HEK293 (cell line): Measurements from ENCODE around the gene ANO2.

Source experiments
- CTCF ChIA-PET: fragments of 350-600 bp; formaldehyde crosslinking; extraction: SDS; loops from one replicate; lab custom pipeline; 2021; ENCODE audit warnings: antibody characterized with exemption; lab: Yijun Ruan, JAX
- POLR2A ChIA-PET: fragments of 300-600 bp; formaldehyde crosslinking; extraction: SDS; loops from one replicate; lab custom pipeline; 2020; ENCODE audit warnings: antibody characterized with exemption, inconsistent platforms; lab: Yijun Ruan, JAX
- H3K27ac ChIP-seq: fragments of 200-500 bp; sonication (Bioruptor generic); 2 replicates; pipeline ENCODE4 v1.5.1; 2014; ENCODE audit warnings: low read depth, low read length, control low read depth, inconsistent platforms; ENCODE audit errors: extremely low read depth
- H3K36me3 ChIP-seq, 2 experiments: fragments of 200-500 bp in 1 of 2; sonication (Bioruptor generic) in 1 of 2; 1 replicate in 1 of 2; 2 replicates in 1 of 2; pipeline ENCODE4 v1.5.1; 2014 to 2017; ENCODE audit warnings: inconsistent platforms in 2 of 2, low read length in 2 of 2; ENCODE audit not compliant: control insufficient read depth in 2 of 2, insufficient read depth in 1 of 2
- H3K4me1 ChIP-seq: fragments of 200-500 bp; sonication (Bioruptor generic); 2 replicates; pipeline ENCODE4 v1.5.1; 2014; ENCODE audit warnings: mild to moderate bottlenecking, low read length, inconsistent platforms; ENCODE audit not compliant: control insufficient read depth, insufficient read depth
- H3K4me3 ChIP-seq: 2 replicates; pipeline ENCODE4 v1.5.1; 2011; ENCODE audit warnings: low read depth, mild to moderate bottlenecking, control low read depth, low read length, moderate library complexity
- H3K9me3 ChIP-seq: fragments of 200-500 bp; sonication (Bioruptor generic); 2 replicates; pipeline ENCODE4 v1.5.1; 2014; ENCODE audit warnings: low read depth, low read length, inconsistent platforms; ENCODE audit not compliant: control insufficient read depth, insufficient read depth
- GLIS1 ChIP-seq: fragments of 450-650 bp; formaldehyde crosslinking; IDR thresholded peaks from 2 replicates; pipeline ENCODE4 v1.5.1; 2016; ENCODE audit warnings: missing biosample characterization, missing genetic modification characterization
- ZBTB17 ChIP-seq: fragments of 450-650 bp; formaldehyde crosslinking; IDR thresholded peaks from 2 replicates; pipeline ENCODE4 v1.5.1; 2016; ENCODE audit warnings: missing biosample characterization, missing genetic modification characterization
- ZNF148 ChIP-seq: fragments of 450-650 bp; formaldehyde crosslinking; IDR thresholded peaks from 2 replicates; pipeline ENCODE4 v1.5.0; 2017; ENCODE audit warnings: missing biosample characterization, missing genetic modification characterization, borderline replicate concordance
- ZNF175 ChIP-seq: fragments of 450-650 bp; formaldehyde crosslinking; IDR thresholded peaks from 2 replicates; pipeline ENCODE4 v1.5.1; 2016; ENCODE audit warnings: missing biosample characterization, missing genetic modification characterization
- ZNF202 ChIP-seq: fragments of 450-650 bp; formaldehyde crosslinking; IDR thresholded peaks from 2 replicates; pipeline ENCODE4 v1.5.1; 2016; ENCODE audit warnings: missing biosample characterization, missing genetic modification characterization, borderline replicate concordance
- ZNF266 ChIP-seq: fragments of 450-650 bp; formaldehyde crosslinking; IDR thresholded peaks from 2 replicates; pipeline ENCODE4 v1.5.1; 2016; ENCODE audit warnings: missing biosample characterization, missing genetic modification characterization, low read depth
- ZNF280D ChIP-seq: fragments of 450-650 bp; formaldehyde crosslinking; IDR thresholded peaks from 2 replicates; pipeline ENCODE4 v1.5.1; 2016; ENCODE audit warnings: missing biosample characterization, missing genetic modification characterization
- ZNF48 ChIP-seq: fragments of 450-650 bp; formaldehyde crosslinking; IDR thresholded peaks from 2 replicates; pipeline ENCODE4 v1.5.1; 2016; ENCODE audit warnings: missing biosample characterization, missing genetic modification characterization
- ZNF639 ChIP-seq: fragments of 450-650 bp; formaldehyde crosslinking; IDR thresholded peaks from 2 replicates; pipeline ENCODE4 v1.5.1; 2016; ENCODE audit warnings: missing biosample characterization, missing genetic modification characterization
- ZNF677 ChIP-seq: fragments of 450-650 bp; IDR thresholded peaks from 2 replicates; pipeline ENCODE4 v1.5.0; 2018; ENCODE audit warnings: missing biosample characterization, mild to moderate bottlenecking, missing genetic modification characterization, moderate library complexity
- ZNF701 ChIP-seq: fragments of 450-650 bp; formaldehyde crosslinking; IDR thresholded peaks from 2 replicates; pipeline ENCODE4 v1.5.1; 2016; ENCODE audit warnings: missing biosample characterization, missing genetic modification characterization
- ZNF837 ChIP-seq: fragments of 450-650 bp; formaldehyde crosslinking; IDR thresholded peaks from 2 replicates; pipeline ENCODE4 v1.5.1; 2016; ENCODE audit warnings: missing biosample characterization, missing genetic modification characterization
- ZXDB ChIP-seq: fragments of 450-650 bp; formaldehyde crosslinking; IDR thresholded peaks from 2 replicates; pipeline ENCODE4 v1.5.1; 2016; ENCODE audit warnings: missing biosample characterization, missing genetic modification characterization
- TF ChIP-seq, protein P1 (sequence below): fragments of 450-650 bp; formaldehyde crosslinking; IDR thresholded peaks from 2 replicates; pipeline ENCODE4 v1.5.1; 2016; ENCODE audit warnings: missing biosample characterization, missing genetic modification characterization

The ANO2 gene

GRCh38 chr12:5948696-5949095 is 3.6 kb upstream of the ANO2 start:
- no peaks in the 10 kb centered on the region for H3K9me3 ChIP-seq
- no peak overlapping the region for H3K27ac ChIP-seq
- TF ChIP-seq, protein P1, sequence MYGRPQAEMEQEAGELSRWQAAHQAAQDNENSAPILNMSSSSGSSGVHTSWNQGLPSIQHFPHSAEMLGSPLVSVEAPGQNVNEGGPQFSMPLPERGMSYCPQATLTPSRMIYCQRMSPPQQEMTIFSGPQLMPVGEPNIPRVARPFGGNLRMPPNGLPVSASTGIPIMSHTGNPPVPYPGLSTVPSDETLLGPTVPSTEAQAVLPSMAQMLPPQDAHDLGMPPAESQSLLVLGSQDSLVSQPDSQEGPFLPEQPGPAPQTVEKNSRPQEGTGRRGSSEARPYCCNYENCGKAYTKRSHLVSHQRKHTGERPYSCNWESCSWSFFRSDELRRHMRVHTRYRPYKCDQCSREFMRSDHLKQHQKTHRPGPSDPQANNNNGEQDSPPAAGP (tag by site-specific recombination), result no peak
- TF ChIP-seq GLIS1 (tag by site-specific recombination), result 0 out of 2 replicates have a peak, but pooled peaks have one; percentile 43
- ChIA-PET CTCF (interaction anchor here (0.7 to 1.1 kb wide), 2 partner anchors 12 to 48 kb away, joined by 3 read pairs; no protein-coding TSS in a partner anchor), POLR2A (no interaction called here)
- no peaks in the 10 kb centered on the region for H3K36me3 ChIP-seq
- H3K4me1 ChIP-seq, result 0 out of 2 replicates have a peak, but pooled peaks cover 2% of the 10 kb centered on the region
- no peak overlapping the region for H3K4me3 ChIP-seq

- H3K4me3 ChIP-seq, result no peak overlapping the region
- H3K4me1 ChIP-seq, result 0 out of 2 replicates have a peak, but pooled peaks cover 2% of the 10 kb centered on the region
- ChIA-PET POLR2A (no interaction called here), CTCF (interaction anchor here (0.6 kb wide), 1 partner anchor 44 kb away, joined by 3 read pairs; no protein-coding TSS in a partner anchor)
- TF ChIP-seq ZBTB17 (tag by site-specific recombination), result no peak
- no peak for TF ChIP-seq ZNF837 (tag by site-specific recombination)
- TF ChIP-seq ZNF280D (tag by site-specific recombination), result no peak
- no peak for TF ChIP-seq ZNF48 (tag by site-specific recombination)
- TF ChIP-seq ZNF701 (tag by site-specific recombination), result no peak
- TF ChIP-seq ZNF639 (tag by site-specific recombination), result no peak
- TF ChIP-seq ZNF677 (tag by site-specific recombination), result no peak
- no peak for TF ChIP-seq ZNF175 (tag by site-specific recombination)
- TF ChIP-seq ZNF148 (tag by site-specific recombination), result no peak
- no peak for TF ChIP-seq ZNF266
- no peak for TF ChIP-seq ZXDB (tag by site-specific recombination)
- no peak for TF ChIP-seq ZNF202 (tag by site-specific recombination)
- no peak overlapping the region for H3K27ac ChIP-seq
- H3K9me3 ChIP-seq, result no peaks in the 10 kb centered on the region
- H3K36me3 ChIP-seq, result no peaks in the 10 kb centered on the region
These were observed 1.9 kb upstream of the ANO2 start for GRCh38 chr12:5947006-5947405.
